G401.6 (cell line): ENCODE results near the gene HIVEP1.

Source experiments
- FAIRE-seq: peaks from 2 replicates; lab custom pipeline; 2012; peaks lifted over from hg19 to GRCh38; lab: Jason Lieb, UNC

The HIVEP1 gene

DNA sequence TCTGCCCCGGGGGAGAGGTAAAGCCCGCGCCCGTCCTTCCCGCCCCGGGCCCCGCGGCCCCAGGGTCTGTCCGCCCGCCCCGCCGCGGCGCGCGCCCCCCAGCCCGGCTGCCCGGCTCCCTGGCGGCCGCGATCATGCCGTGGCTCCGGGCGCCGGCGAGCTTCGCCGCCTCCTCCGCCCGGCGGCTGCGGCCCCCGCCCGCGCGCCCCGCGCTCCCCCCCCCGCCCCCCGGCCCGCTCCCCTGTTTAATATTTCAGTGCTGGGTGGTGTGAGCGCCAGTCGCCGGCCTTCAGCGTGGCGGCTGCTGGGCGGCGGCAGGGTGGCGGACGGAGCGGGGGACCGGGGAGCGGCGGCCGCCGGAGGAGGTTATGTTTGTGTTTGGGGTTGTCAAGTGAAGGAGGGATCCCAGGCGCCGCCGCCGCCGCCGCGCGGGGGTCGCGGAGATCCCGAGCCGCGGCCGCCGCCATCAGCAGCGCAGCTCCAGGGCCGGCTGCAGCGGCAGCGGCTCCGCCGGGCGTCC lies at the start of gene HIVEP1:
HIVEP1 (plus strand) TSS at position 275 of the 520 bp plus-strand sequence. CDS start 3,317 bp downstream, outside the sequence.
- no peak for FAIRE-seq

DNA sequence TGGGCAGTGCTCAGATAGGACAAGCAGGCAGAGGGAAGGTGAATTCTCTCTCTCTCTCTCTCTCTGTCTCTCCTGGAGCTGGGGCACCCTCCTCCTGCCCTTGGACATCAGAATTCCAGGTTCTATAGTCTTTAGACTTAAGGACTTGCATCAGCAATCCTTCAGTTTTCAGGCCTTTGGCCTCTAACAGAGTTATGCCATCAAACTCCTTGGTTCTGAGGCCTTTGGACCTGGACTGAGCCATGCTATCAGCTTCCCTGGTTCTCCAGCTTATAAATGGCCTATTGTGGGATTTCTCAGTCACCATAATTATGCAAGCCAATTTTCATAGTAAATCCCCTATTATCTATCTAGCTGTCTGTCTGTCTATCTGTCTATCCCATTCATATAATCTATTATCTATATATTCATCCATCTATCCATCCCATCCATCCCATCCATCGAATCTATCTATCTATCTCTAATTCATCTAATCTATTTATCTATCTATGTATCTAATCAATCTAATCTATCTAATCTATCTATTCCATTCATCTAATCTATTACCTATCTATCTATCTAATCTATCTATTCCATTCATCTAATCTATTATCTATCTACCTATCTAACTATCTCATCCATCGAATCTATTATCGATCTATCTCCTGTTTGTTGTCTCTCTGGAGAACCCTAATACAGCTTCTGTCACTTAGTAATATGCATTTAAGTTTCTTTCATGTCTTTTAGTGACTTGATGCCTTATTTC lies 48.2 kb upstream of the HIVEP1 start:
- no peak for FAIRE-seq

DNA sequence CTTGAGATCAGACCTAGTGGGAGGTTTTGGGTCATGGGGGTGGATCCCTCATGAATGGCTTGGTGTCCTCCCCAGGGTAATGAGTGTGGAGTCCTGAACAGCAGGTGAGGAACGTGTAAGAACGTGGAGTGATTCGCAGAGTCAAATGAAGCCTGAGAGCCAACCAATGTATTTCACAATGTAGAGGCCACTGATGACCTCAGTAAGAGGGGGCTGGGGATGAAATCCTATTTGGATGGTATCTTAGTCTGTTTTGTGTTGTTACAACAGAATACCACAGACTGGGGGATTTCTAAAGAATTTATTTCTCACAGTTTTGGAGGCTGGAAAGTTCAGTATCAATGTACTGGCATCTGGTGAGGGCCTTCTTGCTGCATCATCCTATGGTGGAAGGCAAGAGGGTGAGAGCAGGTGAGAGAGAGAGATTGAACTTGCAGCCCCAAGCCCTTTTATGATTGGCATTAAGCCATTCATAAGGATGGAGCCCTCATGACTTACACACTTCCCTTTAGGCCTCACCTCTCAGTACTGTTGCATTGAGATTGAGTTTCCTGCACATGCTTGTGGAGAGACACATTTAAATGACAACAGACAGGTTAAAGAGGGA lies 47.3 kb upstream of the HIVEP1 start:
- FAIRE-seq, result no peak

DNA sequence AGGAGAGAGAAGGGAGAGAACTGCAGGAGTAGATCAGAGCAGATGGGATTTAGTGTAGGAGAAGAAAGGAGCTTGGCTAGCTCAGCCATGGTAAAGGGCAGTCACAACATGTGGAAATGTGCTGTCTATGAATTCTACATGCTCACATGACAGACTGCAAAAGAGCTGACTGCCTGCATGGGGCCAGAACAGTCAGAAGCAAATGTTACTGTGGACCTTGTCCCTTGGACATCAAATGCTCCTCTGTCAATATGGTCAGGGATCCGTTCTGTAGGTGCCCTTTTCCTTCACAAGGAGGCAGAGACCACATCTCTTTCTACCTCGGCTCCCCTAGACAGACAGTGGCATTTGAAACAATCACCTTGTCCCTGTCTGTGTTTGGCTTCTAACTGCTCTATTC lies 46.6 kb upstream of the HIVEP1 start:
- no peak for FAIRE-seq

DNA sequence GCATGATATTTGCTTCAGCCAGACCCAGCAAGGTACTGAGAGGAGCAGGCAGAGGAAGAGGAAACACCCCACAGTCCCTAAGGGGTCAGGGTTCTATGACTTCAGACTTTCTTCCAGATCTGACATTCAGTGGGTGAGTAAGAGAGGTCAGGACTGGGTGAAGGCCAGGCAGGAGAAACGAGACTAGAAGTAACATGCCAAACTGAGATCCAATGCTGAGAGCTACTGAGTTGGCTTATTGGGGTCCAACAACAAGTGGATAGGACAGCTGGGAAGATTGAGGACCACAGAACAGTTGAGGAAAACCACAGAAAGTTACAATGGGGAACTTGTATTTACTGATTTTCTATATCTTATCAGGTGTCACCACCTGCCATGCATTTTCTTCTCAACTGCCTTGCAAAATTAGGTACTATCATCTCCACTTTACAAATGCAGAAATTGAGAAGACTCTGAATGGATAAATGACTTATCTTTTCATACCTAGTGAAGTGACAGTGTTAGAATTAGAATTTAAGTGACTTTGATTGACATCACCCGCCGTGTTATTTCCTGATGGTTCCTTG lies 43.8 kb upstream of the HIVEP1 start:
- no peak for FAIRE-seq

DNA sequence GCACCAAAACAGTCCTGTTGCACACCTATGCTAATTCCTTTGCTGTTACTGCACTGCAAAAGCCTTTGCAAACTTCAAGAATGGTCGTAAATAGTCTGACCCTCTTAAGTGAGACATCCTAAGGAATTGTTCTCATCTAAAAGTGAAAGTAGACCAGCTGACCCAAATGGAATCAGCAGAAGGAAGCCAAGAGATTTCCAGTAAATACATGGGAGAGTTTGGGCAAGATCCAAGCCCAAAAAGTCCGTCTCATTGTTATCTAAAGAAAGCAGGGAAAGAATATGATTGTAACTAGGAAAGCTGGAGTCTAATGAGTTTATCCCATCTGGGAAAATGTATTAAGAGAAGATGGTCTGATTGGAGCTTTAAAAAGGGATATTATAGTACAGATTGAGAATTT lies 43.0 kb upstream of the HIVEP1 start:
- no peak for FAIRE-seq

DNA sequence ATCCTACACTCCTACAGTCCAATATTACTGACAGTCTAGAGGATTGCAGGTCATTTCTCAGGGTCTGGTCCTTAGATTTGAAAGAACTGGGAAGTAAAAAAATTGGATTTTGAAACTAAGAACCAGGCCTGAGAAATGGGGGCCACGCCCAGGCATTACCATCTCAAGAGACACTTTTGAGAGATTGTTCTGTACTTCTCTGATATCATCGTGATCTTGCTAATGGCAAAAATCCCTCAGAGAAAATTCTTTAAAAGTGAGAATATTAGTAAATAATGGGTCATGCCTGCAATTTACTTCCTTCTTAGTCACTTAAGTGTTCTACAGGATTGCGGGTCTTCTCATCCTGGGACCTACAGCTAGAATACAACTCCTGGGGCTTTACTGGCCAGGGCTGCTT lies 42.0 kb upstream of the HIVEP1 start:
- FAIRE-seq, result no peak

DNA sequence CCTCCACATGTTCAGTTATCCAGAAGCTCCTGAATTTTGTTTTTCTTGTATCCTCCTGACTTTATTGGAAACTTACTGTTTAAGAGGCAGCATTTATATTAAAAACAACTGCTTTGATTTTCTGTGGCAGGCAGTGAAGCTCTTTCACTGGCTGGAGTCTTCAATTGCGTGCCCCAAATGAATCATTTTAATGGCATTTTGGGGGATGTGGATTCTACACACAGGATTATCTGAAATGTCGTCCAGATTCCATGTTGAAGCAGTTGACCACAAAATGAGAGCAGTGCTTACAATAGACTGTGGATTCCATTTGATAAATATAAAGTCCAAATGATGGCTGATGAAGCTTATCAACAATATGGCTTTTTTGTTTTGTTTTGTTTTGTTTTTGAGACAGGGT lies 41.0 kb upstream of the HIVEP1 start:
- FAIRE-seq, result no peak

DNA sequence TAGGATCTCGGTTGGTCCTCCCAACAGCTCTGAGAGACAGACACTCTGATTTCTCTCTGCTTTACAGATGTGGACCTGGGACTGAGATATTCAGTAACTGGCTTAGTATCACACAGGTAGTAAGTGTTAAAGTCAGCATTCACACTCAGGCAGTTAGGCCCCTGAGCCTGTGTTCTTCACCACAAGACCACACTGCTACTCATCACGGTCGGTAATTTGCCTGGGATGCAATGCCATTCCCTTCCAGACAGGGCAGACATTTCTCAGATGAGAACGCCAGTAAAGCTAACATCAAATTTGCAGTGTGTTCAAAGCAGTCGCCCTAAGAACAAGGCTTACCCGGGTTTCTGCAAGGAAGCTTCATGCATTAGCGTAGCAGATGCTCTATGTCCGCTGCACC lies 39.8 kb upstream of the HIVEP1 start:
- no peak for FAIRE-seq

DNA sequence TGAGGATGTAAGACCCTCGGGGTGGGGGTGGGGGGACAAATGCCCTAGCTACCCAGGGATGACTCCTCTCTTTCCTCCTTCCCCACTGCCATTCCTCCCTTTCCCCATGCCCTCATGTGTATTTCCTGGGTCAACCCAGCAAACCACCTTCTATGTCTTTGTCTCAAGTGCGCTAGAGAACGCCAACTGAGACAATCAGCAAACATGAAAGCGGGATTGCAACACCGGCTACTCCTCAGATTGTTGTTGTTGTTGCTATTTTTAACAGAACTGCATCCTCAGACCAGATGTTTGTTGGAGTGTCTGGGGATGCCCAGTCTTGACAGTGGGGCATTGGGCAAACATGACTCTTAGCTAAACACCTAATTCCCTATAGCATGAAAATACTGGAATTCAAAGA lies 39.3 kb upstream of the HIVEP1 start:
- no peak for FAIRE-seq

DNA sequence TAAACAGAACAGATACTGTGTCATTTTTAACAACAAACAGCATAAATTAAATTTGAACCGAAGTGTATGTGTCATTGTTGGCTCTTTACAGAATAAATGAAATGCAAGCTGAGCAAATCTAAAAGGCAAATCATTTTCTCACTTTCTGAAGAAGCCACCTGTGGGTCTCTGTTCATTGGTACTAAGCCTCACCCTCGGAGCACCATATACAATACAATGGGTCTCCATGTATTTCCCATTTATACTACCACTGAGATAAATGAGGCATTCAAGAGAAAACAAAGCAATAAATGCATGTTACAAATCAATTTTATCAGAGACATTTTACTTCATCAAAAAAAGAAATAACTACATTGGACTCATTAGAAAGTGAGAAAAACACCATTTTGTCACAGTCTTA lies 38.9 kb upstream of the HIVEP1 start:
- no peak for FAIRE-seq

DNA sequence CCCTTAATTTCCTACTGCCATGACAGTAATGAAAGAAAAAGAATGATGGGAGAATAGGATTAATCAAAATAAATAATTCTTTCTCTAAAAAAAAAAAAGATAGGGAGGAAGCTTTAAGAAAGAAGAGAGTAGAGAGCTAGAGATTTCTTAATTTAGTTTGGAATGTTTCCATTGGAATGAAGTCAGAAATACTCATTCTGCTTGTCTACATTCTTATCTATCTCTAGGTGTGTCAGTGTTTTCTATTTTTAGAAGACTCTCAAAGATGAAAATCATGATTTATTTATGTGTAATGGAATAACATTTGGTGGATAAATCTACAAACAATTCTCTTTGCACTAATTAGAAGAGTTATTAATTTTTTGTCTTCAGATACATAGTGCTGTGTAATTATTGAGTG lies 38.0 kb upstream of the HIVEP1 start:
- no peak for FAIRE-seq

DNA sequence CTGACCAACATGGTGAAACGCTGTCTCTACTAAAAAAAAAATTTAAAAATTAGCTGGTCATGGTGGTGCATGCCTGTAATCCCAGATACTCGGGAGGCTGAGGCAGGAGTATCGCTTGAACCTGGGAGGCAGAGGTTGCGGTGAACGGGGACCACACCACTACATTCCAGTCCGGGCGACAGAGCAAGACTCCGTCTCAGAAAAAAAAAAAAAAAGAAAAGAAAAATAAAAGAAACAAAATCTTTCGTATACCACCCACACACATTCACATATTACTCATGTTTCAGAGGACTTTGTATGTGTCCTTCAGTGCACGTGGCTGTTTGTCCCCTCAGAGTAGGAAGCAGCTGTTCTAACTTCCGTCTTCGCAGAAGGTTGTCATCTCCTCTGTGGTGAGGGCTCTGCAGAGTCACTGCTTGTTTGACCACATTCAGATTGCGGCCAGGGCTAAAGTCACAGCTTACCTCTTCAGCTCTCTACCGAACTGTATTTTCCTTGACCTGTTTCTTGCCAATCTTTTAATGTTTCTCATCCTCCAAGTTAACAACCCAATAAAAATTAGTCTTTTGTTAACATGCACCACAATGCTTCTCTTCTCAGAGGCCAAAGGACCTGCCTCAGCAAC lies 36.6 kb upstream of the HIVEP1 start:
- no peak for FAIRE-seq

DNA sequence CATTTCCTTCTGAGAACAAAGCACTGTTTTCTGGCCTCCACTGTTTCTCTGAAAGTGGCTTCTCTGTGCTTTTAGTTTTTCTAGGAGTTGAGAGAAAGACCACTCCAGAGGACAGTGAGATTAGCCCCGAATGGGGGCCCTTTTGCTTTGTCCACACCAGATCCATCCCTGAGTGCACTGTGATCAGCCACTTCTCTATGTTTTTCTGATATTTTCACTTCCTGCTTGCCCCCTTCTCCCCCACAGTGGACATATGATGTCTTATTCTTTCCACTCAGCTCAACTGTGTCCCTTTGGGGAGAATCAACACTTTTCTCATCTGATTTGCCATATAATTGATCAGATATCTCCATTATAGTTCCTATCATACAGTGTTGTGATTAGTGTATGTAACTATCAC lies 35.6 kb upstream of the HIVEP1 start:
- FAIRE-seq, result no peak

DNA sequence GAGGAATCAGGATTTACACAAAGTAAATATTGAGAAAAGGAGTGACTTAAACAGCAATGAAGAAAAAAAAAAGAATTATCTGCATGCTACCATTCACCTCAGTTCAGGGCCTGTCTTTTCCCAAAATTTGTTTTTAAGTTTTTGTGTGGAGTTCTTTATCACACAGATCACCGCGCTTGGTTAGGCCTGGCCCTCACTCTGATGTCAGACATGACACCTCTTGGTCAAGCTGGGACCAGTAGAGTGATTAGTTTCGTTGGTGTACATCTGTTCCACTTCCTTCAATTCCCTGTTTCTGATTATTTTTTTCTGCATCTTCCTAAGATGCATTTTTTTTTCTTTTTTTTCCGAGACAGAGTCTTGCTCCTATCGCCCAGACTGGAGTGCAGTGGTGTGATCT lies 34.9 kb upstream of the HIVEP1 start:
- FAIRE-seq, result no peak

DNA sequence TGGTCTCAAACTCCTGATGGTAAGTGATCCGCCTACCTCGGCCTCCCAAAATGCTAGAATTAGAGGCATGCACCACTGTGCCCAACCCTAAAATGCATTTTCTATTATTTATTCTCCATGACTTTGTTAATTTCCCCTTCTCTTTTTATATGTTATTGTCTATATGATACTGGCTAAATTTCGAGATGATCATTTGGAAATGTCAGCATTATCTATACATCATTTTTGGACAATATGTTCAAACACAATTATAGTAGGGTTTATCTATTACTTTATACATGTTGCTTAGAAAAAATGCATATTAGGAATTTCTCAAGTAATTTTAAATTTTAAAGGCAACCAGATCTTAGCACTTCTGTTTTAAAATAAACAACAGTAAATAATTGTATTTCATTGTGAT lies 34.4 kb upstream of the HIVEP1 start:
- no peak for FAIRE-seq

DNA sequence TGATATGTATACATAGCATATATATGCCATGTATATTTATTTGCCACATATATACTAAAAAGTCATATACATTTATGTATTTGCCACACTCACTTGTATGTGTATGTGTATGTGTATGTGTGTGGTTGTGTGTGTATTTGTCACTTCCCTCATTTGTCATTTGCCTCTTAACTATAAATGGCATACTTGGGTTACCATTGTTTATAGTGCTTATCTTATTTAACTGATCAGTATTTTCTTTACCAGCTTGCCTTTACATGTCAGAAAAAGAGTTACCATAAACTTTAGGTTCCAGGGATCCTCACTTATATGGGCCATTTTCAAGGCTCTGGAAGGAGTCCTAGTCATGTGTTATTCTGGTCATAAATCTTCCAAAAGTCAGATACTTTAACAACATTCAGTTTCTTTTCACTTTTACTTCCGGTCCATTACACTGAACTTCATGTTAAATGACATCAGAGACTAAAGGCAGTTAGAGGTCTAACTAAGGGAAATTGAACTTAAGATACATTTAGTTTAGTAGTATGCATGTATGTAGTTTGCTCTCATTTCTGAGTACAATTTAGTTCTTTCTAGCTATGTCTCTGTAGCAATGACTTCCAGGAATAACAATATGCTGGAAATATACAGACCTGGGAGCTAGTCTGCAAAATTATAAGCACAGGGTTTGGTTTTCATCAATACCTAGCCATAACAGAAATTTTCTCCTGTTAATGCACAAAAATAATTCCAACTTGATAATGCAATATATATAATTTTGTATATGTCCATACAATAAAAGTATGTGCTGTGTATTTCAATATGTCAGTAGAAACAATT lies 33.7 kb upstream of the HIVEP1 start:
- FAIRE-seq, result no peak

DNA sequence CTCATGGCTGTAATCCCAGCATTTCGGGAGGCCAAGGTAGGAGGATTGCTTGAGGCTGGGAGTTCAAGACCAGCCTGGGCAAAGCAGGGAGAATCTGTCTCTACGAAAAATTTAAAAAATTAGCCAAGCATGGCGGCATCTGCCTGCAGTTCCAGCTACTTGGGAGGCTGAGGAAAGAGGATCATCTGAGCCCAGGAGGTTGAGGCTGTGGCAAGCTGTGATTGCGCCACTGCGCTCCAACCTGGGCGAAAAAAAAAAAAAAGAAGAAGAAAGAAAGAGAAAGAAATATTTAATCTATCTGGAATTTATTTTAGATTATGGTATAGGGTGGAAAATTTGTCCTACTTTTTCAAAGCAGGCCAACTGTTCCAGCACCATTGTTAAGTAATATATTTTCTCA lies 32.2 kb upstream of the HIVEP1 start:
- no peak for FAIRE-seq

DNA sequence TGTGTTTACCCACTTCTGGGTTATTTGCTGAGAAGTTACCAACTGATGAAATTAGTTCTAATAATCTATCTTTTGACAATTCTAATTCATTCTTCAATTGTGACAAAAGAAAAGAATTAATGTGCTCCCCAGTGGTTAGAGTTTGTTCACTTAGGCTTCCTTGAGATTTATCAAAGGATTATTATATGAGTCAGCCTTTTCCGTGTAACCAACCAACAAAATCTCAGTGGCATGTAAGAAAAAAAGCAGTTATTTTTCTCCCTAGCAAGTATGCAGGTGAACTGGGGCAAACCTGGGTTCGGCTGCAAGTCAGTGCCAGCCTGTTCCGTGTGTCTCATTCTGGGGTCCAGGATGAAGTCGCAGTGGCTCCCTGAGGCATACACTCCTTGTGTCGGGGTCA lies 28.8 kb upstream of the HIVEP1 start:
- no peak for FAIRE-seq

DNA sequence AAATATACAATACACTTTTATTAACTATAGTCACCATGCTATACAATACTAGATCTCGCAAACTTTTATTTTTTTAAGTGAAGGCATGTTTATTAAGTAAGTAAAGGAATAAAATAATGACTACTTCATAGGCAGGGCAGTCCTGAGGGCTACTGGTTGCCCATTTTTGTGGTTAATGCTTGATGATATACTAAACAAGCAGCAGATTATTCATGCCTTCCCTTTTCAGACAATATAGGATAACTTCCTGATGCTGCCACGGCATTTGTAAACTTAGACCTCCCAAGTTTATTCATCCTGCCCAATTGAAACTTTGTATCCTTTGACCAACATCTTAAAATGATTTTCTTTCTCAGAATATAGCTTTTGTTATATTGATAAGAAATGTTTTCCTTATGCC lies 24.7 kb upstream of the HIVEP1 start:
- FAIRE-seq, result no peak

DNA sequence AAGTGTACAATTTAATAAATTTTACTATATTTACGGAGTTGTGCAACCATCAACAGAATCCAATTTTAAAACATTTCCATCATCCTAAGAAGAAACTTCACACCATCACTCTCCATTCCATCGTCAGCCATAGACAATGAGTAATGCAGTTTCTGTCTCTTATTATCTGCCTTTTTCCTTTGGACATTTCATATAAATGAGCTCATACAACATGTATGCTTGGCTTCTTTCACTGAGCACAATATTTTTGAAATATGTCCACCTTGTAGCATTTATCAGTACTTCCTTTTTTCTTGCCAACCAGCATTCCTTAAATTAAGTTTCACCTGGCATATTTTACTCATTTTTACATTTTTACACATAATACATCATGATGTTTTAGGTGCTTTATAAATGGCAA lies 22.7 kb upstream of the HIVEP1 start:
- no peak for FAIRE-seq

DNA sequence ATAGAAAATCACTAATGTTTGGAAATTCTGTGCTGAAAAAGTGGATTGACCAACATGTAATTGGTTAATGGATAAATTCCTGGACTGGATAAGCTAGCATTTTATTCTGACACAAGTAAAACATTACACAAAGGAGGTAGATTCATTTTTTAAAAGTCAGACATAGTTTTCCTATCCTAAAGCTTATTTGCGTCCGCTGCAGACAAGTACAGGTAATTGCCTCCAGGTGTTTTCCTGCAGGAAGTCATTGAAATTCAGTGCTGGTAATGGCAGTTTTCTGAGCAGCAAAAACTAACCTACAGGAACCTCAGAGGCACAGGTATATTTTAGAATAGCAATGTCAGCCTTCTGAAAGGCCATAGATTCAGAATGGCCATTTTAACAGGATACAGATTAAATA lies 20.0 kb upstream of the HIVEP1 start:
- FAIRE-seq, result no peak
